ENCODE measurements around the gene PABPC3.
A peak's percentile ranks its signal among the peaks of the same experiment; 100 is the strongest.

Gene PABPC3

GRCh38 chr13:25095851-25096453 lies at the start of gene PABPC3:
PABPC3 (plus strand) TSS chr13:25096136; CDS start chr13:25096199, 63 bp downstream.
- DNase-seq: peak; percentile 33

GRCh38 chr13:25046274-25046984 lies 49.5 kb upstream of the PABPC3 start:
- no peak for DNase-seq

- DNase-seq: no peak
Measured at GRCh38 chr13:25046985-25047511, 48.9 kb upstream of the PABPC3 start.

GRCh38 chr13:25051065-25051464 lies 44.9 kb upstream of the PABPC3 start:
- no peak for DNase-seq

- no peak for DNase-seq
Measured at GRCh38 chr13:25059166-25059565, 36.8 kb upstream of the PABPC3 start.

- DNase-seq: no peak
Measured at GRCh38 chr13:25059958-25060357, 36.0 kb upstream of the PABPC3 start.

- DNase-seq: no peak
Measured at GRCh38 chr13:25062479-25062878, 33.5 kb upstream of the PABPC3 start.

GRCh38 chr13:25064396-25064795 lies 31.5 kb upstream of the PABPC3 start:
- DNase-seq: no peak

GRCh38 chr13:25065974-25066770 lies 29.8 kb upstream of the PABPC3 start:
- DNase-seq: no peak

GRCh38 chr13:25067064-25067463 lies 28.9 kb upstream of the PABPC3 start:
- DNase-seq: no peak

- no peak for DNase-seq
Measured at GRCh38 chr13:25068810-25069209, 27.1 kb upstream of the PABPC3 start.

- no peak for DNase-seq
Measured at GRCh38 chr13:25069236-25069635, 26.7 kb upstream of the PABPC3 start.

- DNase-seq: no peak
Measured at GRCh38 chr13:25069911-25070310, 26.0 kb upstream of the PABPC3 start.

- no peak for DNase-seq
Measured at GRCh38 chr13:25080773-25081172, 15.2 kb upstream of the PABPC3 start.

- DNase-seq: no peak
Measured at GRCh38 chr13:25084096-25084495, 11.8 kb upstream of the PABPC3 start.

- DNase-seq: peak; percentile 19
Measured at GRCh38 chr13:25085125-25085742, 10.7 kb upstream of the PABPC3 start.

- no peak for DNase-seq
Measured at GRCh38 chr13:25088562-25089221, 7.2 kb upstream of the PABPC3 start.

- no peak for DNase-seq
Measured at GRCh38 chr13:25097426-25097825, 1.5 kb downstream of the PABPC3 start.

GRCh38 chr13:25103711-25104110 lies 7.8 kb downstream of the PABPC3 start:
- no peak for DNase-seq

GRCh38 chr13:25109341-25109740 lies 13.4 kb downstream of the PABPC3 start:
- DNase-seq: no peak

GRCh38 chr13:25110956-25111584 lies 15.1 kb downstream of the PABPC3 start:
- DNase-seq: no peak

GRCh38 chr13:25111585-25111956 lies 15.6 kb downstream of the PABPC3 start:
- DNase-seq: no peak

Data from activated CD4-positive, alpha-beta T cell treated with anti-CD3 and anti-CD28 coated beads for 48 hours (primary cell).